AG04450 (cell line): ENCODE data around the gene CGB8. TPM values are rescaled to one million over a fixed set of nuclear protein-coding genes. Genes with fewer than 3 reads are reported as not detected.
A peak's percentile ranks its signal among the peaks of the same experiment; 100 is the strongest.
"Not testable (repeated sequence)": the region's sequence is repeated elsewhere in the genome, so short reads cannot be mapped to it uniquely, and the experiment has no call there.

ENCODE experiments used
- CTCF ChIA-PET: fragments of 300-600, 350-600 bp; formaldehyde crosslinking; extraction: SDS; loops from one replicate; lab custom pipeline; 2022; ENCODE audit warnings: antibody characterized with exemption, inconsistent platforms; lab: Charles Lee
- POLR2A ChIA-PET: fragments of 350-600 bp; formaldehyde crosslinking; extraction: SDS; loops from one replicate; lab custom pipeline; 2021; ENCODE audit warnings: antibody characterized with exemption, inconsistent platforms; lab: Yijun Ruan, JAX
- DNase-seq: peaks from one replicate; pipeline ENCODE4 v3.0.0-alpha.2; 2011; ENCODE audit warnings: low read depth, low spot score
- H3K27ac ChIP-seq: one replicate; pipeline ENCODE4 v1.5.1; 2012; ENCODE audit warnings: low read depth, low read length, control low read depth
- H3K27me3 ChIP-seq: one replicate; pipeline ENCODE4 v1.6.0; 2012; ENCODE audit warnings: low read length; ENCODE audit not compliant: control insufficient read depth, insufficient read depth
- H3K4me3 ChIP-seq: 2 replicates; pipeline ENCODE4 v1.5.1; 2011; ENCODE audit warnings: mild to moderate bottlenecking, low read depth, low read length, control low read depth
- H3K9me3 ChIP-seq: 2 replicates; pipeline ENCODE4 v1.5.1; 2012; ENCODE audit warnings: low read length; ENCODE audit not compliant: control insufficient read depth, insufficient read depth
- CTCF ChIP-seq: IDR thresholded peaks from 2 replicates; pipeline ENCODE4 v1.5.1; 2011; ENCODE audit warnings: low read depth, low read length, control low read depth, inconsistent platforms
- polyA plus RNA-seq: library from polyadenylated mRNA; depleted of rRNA; stranded (reverse); fragments of >200 nt; gene quantifications from 2 replicates; pipeline ENCODE4 v1.2.3, GENCODE V29; 2011

The CGB8 gene
- polyA plus RNA-seq, 1 experiment, result not detected

- TF ChIP-seq CTCF, result peak; percentile 10; the same call in 1 of the 2 replicates
- H3K27me3 ChIP-seq, DNase-seq, H3K27ac ChIP-seq, H3K9me3 ChIP-seq: not testable (repeated sequence)
- ChIA-PET CTCF (interaction anchor here (0.7 to 2.4 kb wide), 9 partner anchors 12 to 142 kb away, joined by 3 to 18 read pairs (median 5); partner anchors contain the start of genes GYS1 and RUVBL2), POLR2A (interaction anchor here (0.6 to 1.2 kb wide), 4 partner anchors 8 to 1338 kb away, joined by 3 read pairs; partner anchors contain the start of genes GYS1, NTF4 and RUVBL2)
- H3K4me3 ChIP-seq, result peak overlapping the region; percentile 64
These were observed 8.1 kb upstream of the CGB8 start for GRCh38 chr19:49056902-49057596.

- H3K4me3 ChIP-seq, result peak overlapping the region; percentile 64
- no peak overlapping the region for H3K27ac ChIP-seq
- no peaks in the 10 kb centered on the region; the same call in 1 of the 2 replicates for H3K9me3 ChIP-seq
- no peak for DNase-seq
- H3K27me3 ChIP-seq, result no peaks in the 10 kb centered on the region
- peak; percentile 33; the same call in 1 of the 2 replicates for TF ChIP-seq CTCF
- POLR2A ChIA-PET, result interaction anchor here (0.5 to 0.6 kb wide), 3 partner anchors 8 to 306 kb away, joined by 3 to 4 read pairs (median 3); partner anchors contain the start of genes NTF4 and TEAD2
- CTCF ChIA-PET, result interaction anchor here (0.5 to 2.4 kb wide), 9 partner anchors 13 to 666 kb away, joined by 3 to 18 read pairs (median 6); partner anchors contain the start of genes GYS1 and RUVBL2
These were observed 7.4 kb upstream of the CGB8 start for GRCh38 chr19:49056101-49056901.

GRCh38 chr19:49050376-49051033, 1.6 kb upstream of the CGB8 start:
- H3K27me3 ChIP-seq, H3K9me3 ChIP-seq, H3K27ac ChIP-seq, H3K4me3 ChIP-seq, DNase-seq: not testable (repeated sequence)
- ChIA-PET POLR2A (interaction anchor here (0.6 kb wide), 1 partner anchor 1534 kb away, joined by 3 read pairs; no protein-coding TSS in a partner anchor), CTCF (interaction anchor here (1.4 kb wide), 2 partner anchors 51 to 52 kb away, joined by 3 read pairs; no protein-coding TSS in a partner anchor)

GRCh38 chr19:49049834-49050233, 923 bp upstream of the CGB8 start:
- H3K27me3 ChIP-seq, H3K9me3 ChIP-seq, DNase-seq, H3K27ac ChIP-seq, POLR2A ChIA-PET, CTCF ChIA-PET, H3K4me3 ChIP-seq: not testable (repeated sequence)

- CTCF ChIA-PET, POLR2A ChIA-PET, DNase-seq, H3K9me3 ChIP-seq, H3K27ac ChIP-seq, H3K4me3 ChIP-seq, H3K27me3 ChIP-seq: not testable (repeated sequence)
These were observed 5.4 kb downstream of the CGB8 start, which contains the start of gene CGB5 for GRCh38 chr19:49043548-49043947. TSS of gene CGB5 (plus strand) at chr19:49043848. CDS start at chr19:49044210, 362 bp downstream.

GRCh38 chr19:49042666-49043065, 6.2 kb downstream of the CGB8 start:
- H3K27me3 ChIP-seq, DNase-seq, CTCF ChIA-PET, H3K27ac ChIP-seq, H3K9me3 ChIP-seq, POLR2A ChIA-PET, H3K4me3 ChIP-seq: not testable (repeated sequence)
